ENCODE measurements around the gene MYO9A.
"Not testable (repeated sequence)": the region's sequence is repeated elsewhere in the genome, so short reads cannot be mapped to it uniquely, and the experiment has no call there.

Gene MYO9A

DNA sequence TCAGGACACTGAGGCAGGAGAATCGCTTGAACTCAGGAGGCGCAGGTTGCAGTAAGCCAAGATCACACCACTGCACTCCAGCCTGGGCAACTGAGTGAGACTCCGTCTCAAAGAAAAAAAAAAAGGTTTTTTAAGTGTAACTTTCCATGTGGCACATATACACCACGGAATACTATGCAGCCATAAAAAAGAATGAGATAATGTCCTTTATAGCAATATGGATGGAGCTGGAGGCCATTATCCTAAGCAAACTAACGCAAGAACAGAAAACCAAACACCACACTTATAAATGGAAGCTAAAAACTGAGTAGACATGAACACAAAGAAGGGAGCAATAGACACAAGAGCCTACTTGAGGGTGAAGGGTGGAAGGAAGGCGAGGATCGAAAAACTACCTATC lies 64.7 kb downstream of the MYO9A start:
- not testable (repeated sequence) for FAIRE-seq; DNase-seq (ENCODE audit: insufficient read length, low spot score)

DNA sequence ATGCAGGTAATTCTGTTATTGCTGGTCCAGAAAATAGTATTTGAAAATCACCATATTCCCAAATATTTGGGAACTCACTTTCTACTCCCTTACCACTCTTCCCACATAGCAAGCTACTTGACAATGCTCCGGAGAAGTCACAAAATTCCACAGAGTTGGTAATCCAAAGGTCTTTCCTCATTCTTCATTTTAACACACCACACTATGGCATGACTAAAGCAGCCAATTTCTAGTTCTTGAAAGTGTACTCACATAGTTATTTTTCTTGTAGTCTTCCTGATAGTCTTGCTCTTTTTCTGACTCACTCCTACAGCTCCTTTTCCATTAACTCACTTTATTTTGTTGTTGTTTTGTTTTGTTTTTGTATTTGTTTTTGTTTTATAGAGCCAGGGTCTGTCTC lies 67.2 kb downstream of the MYO9A start:
- DNase-seq (ENCODE audit: insufficient read length, low spot score) = no peak
- no peak for FAIRE-seq

DNA sequence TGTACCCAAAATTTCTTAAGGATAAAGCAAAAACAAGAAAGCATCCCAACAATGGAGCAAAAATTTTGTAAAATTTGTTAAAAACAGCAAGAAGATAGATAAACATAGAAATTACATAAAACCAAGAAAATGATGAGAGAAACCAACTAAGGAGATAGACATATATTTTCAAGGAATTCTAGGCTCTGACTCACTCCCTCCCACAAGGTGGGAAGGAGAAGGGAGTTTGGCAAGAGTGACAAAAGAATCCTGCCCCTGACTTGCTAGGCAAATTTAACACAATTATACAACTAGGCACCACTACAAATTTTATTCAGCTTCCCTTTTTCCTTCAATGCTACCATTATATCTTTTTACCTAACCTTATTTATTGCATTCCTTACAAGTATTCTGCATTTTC lies 70.9 kb downstream of the MYO9A start:
- FAIRE-seq = no peak
- no peak for DNase-seq (ENCODE audit: insufficient read length, low spot score)

DNA sequence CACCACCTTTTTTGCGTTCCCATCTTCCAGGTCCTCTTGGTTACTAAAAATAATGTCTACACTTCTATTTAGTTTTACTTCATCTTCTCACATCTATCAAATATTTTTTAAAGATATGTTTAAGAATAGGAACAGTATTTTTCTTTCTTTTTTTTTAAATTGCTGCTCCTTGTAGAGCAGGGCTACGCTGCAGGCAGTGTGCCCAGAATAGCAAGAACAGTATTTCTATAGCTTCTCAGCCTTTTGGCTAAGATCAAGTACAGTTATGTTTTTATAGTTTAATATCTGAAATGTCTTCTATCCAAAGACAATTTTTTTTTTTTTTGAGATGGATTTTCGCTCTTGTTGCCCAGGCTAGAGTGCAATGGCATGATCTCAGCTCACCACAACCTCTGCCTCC lies 73.0 kb downstream of the MYO9A start:
- DNase-seq (ENCODE audit: insufficient read length, low spot score) = no peak
- FAIRE-seq = no peak

DNA sequence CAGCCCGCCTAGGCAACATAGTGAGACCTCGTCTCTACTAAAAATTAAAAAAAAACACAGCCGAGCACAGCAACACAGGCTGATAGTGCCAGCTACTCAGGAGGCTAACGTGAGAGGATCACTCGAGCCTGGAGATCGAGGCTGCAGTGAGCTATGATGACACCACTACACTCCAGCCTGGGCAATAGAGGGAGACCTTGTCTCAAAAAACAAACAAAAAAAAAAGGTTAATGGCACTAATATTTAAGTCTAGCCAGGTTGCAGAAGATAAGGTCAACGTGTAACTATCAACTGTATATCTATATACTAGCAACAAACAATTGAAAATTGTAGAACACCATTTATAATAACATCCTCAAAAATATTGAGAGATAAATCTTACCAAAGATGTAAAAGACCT lies 75.1 kb downstream of the MYO9A start:
- DNase-seq (ENCODE audit: insufficient read length, low spot score) (no peak), FAIRE-seq (no peak)

DNA sequence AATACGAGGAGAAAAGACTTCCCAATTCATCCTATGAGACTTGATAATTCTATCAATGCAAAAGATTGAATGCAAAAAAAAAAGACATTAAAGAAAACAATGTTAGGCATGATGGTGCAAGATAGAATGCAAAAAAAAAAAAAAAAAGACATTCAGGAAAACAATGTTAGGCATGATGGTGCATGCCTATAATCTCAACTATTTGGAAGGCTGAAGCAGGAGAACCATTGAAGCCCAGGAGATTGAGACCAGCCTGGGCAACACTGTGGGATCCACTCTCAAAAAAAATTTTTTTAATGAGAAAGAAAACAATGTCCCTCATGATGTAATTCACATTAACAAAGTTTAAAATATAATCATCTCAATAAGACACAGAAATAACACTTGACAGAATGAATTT lies 75.9 kb downstream of the MYO9A start:
- FAIRE-seq = no peak
- no peak for DNase-seq (ENCODE audit: insufficient read length, low spot score)

DNA sequence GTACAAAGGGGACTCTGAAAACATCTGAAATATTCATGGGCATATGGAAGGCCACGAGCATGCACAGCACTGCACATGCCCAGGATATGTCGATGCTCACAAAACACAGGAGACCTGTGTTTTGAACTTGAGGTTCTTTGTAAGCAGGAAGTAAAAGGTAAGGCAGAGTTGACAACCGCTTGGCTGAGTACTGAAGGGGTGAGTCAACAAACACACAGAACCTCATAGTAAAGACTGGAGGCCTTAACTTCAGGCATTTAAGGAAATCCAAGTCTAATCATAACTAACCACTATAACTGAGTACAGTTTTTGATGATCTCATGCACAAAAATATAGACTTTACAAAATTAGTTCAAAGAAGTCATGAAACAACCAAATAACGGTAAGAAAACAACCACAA lies 80.6 kb downstream of the MYO9A start:
- no peak for FAIRE-seq

DNA sequence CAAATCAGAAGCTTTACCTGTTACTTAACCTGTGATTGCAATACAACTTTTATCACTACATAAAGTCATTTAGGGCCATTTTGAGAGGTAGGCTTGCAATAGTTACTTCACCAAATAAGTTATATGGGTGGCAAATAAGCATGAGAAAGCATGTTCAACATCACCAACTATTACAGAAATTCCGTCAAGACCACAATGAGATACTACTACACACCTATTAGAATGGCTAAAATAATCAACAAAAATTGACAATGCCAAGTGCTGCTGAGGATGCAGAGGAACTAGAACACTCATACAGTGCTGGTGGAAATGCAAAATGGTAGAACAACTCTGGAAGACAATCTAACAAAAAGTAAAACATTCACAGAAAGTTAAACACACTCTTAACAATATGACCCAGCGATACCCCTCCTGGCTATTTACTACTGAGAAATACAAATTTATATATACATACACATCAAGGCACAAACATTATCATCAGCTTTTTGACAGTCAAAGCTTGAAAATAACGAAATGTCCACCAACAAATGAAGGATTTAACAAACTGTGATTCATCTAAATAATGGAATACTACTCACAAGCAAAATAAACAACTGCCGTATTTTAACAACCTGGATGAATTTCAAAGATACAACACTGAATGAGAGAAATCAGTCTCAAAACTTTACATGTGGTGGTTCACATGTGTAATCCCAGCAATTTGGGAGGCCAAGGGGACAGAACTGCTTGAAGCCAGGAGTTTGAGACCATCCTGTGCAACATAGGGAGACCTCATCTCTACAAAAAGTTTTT lies 82.9 kb downstream of the MYO9A start:
- DNase-seq (ENCODE audit: insufficient read length, low spot score) = no peak
- FAIRE-seq = no peak

More for the DNA sequence above, 80.6 kb downstream of the MYO9A start:
- DNase-seq (ENCODE audit: insufficient read length, low spot score) = no peak

DNA sequence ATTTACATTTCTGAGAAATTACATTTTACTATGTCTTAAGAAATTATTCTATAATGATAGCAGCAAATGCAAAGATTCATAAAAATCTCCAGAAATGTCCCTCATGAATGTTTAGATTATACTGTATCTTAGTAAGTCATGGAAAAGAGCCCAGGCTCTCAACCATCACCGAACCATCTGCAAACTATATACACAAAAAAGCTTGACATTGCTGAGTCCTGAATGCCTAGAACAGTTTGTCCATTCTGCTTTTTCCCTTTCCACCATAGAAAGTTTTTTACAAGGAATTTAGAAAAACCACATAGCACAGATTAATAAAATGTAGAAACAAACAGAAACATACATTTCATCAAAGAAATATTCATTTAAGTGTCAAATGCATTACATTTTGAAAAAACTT lies 83.6 kb downstream of the MYO9A start:
- FAIRE-seq = no peak

DNA sequence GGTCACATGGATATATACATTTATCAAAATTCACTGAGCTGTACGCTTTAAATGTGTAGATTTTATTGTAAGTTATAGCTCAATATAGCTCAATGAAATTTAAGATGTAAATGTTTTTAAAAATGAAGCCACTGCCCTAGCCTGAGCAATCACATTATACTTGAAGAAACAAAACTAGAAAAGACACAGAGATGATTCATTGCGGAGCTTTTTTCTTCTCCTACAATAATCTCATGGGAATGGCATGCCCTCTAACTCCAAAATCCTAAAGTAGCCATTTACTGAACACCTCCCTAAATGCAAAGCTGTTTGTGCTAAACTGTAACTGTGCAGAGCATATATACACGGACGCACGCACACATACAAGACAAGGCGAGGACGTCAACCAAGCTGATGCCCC lies 84.2 kb downstream of the MYO9A start:
- DNase-seq (ENCODE audit: insufficient read length, low spot score) (no peak), FAIRE-seq (no peak)

More for the DNA sequence above, 83.6 kb downstream of the MYO9A start:
- no peak for DNase-seq (ENCODE audit: insufficient read length, low spot score)

DNA sequence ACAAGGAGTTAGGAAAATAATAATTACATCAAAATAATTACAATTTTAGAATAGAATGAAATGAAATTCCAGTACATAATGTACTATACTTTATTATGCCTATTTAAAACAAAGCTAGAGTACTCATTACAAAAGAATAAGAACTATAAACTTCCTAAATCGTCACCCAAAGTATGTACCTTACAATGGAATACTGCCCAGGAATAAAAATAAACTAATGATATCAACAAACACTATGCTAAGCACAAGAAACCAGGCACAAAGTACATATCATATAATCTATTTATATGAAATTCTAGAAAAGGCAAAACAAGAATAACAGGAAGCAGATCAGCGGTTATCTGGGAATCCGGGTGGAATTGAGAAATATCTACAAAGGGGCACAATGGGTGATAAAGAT lies 84.7 kb downstream of the MYO9A start:
- FAIRE-seq (no peak), DNase-seq (ENCODE audit: insufficient read length, low spot score) (no peak)

DNA sequence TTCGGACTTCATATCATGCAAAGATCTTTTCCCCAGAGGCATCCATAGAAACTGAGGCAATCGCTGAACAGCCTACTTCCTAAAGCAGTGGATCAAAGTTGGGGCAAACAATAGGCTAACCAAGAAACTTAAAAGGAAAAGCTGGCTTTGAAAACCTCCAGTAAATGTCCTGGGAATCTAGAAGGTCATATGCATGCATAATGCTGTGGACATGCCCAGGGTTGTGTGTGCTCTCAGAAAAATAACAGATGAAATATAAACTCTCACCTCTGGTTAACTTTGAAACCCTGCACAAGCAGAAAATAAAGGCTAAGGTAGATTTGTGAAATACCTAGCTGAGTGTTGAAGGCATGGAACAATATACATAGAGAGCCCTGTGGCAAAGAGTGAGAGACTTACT lies 96.3 kb downstream of the MYO9A start:
- DNase-seq (ENCODE audit: insufficient read length, low spot score) (no peak), FAIRE-seq (no peak)

DNA sequence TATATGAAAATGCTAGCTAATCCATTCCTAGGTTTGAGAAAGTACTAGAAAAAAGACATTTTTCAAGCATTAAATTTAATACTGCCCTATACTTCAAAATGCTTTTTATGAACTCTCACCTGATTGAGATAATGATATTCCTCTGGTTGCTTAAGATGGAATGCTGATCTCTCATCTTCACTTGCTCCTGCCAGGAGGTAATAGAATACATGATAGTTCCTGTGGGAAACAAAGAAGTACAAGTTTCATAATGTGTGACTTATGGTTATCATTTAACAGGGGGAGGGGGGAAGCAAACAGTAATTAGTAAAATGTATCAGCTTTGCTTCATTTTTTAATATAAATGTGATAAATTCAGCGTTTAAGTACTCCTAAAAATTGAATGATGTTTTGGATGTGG lies 97.2 kb downstream of the MYO9A start:
- FAIRE-seq = no peak
- DNase-seq (ENCODE audit: insufficient read length, low spot score) = no peak

DNA sequence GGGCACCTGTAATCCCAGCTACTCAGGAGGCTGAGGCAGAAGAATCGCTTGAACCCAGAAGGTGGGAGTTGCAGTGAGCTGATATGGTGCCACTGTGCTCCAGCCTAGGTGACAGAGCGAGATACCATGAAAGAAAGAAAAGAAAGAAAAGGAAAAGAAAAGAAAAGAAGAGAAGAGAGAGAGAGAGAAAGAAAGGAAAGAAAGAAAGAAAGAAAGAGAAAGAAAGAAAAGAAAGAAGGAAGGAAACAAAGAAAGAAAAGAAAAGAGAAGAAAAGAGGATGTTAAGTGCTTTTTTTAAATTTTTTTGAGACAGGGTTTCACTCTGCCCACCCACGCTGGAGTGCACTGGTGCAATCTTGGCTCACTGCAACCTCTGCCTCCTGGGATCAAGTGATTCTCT lies 103.4 kb downstream of the MYO9A start:
- FAIRE-seq; DNase-seq (ENCODE audit: insufficient read length, low spot score): not testable (repeated sequence)

DNA sequence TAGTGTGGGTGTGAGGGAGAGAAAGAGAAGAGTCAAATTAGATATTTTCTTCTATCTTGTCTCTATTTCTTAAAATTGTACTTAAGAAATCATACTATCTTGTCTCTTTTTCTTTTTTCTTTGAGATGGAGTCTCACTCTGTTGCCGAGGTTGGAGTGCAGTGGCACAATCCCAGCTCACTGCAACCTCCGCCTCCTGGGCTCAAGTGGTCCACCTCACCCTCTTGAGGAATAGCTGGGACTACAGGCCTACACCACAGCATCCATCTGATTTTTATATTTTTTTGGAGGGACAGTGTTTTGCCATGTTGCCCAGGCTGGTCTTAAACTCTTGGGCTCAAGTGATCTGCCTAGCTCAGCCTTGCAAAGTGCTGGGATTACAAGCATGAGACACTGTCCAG lies 104.2 kb downstream of the MYO9A start:
- no peak for FAIRE-seq
- no peak for DNase-seq (ENCODE audit: insufficient read length, low spot score)

DNA sequence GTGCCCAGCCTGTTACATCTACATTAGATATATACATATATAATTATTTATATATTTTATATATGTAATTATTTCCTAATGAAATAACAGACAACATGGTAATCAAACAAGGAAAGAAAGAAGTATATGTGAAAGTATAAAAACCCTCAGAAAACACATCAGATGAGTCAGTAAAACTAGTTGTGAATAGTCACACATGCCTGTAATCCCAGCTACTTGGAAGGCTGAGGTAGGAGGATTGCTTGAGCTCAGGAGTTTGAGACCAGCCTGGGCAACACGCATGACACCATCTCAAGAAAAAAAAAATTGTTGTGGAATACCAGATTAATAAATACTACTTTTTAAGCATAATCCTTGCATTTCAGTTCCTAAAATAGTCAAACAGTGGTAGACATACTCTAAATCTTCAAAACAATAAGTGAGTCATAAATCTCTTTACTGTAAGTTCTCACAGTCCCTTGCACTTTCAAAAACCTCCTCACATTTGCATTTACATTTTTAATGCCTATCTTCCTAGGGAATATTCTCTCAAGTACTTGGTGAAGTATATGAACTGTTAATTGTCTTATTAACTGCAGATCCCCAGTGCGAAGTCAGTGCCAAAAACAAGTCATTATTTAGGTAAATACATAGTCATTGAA lies 106.5 kb downstream of the MYO9A start:
- no peak for FAIRE-seq
- no peak for DNase-seq (ENCODE audit: insufficient read length, low spot score)

DNA sequence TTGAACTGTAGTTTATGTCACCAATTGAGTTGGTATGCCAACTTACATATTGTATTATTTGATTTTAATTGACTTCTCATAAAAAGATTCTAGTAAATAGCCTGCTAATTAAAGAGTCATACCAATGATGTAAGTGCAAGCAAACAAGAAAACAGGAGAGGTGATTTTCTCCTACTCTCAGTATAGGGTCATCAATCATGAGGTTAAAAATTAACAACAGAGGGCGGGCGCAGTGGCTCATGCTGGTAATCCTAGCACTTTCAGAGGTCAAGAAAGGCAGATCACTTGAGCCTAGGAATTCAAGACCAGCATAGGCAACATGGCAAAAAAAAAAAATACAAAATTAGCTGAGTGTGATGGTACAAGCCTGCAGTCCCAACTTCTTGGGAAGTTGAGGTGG lies 108.7 kb downstream of the MYO9A start:
- FAIRE-seq (peak; percentile 90), DNase-seq (ENCODE audit: insufficient read length, low spot score) (no peak)

DNA sequence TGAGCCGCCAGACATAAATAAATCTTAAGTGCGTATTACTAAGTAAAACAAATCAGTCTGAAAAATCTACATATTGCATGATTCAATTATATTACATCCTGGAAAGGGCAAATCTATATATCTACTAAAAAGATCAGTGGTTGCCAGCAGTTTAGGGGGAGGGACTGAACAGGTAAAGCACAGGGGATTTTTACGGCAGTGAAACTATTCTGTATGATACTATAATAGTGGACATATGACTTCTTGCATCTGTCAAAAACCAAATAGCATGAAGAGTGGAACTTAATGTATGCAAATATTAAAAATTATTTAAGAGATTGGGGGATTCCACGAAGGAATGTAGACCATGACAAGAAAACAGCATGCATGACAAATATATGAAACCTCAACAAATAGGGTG lies 111.6 kb downstream of the MYO9A start:
- DNase-seq (ENCODE audit: insufficient read length, low spot score) = no peak
- FAIRE-seq = no peak

DNA sequence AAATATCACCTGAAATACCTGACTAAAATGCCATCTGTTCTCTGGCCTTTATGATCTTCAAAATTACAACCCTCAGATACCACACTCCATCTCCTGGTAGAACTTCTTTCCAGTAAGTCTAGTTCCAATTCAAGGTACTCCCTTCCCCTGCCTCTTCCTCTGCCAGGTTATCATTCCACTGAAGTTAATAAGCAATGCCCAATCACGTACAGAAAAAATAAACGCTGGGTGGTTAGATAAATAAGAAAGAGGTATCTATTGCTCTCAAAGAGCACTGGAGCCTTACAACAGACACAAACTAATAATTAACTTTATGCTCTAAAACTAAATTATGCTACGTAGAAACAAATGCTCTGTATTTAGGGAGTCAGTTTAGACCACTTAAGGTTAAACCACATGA lies 112.5 kb downstream of the MYO9A start:
- no peak for DNase-seq (ENCODE audit: insufficient read length, low spot score)
- no peak for FAIRE-seq

DNA sequence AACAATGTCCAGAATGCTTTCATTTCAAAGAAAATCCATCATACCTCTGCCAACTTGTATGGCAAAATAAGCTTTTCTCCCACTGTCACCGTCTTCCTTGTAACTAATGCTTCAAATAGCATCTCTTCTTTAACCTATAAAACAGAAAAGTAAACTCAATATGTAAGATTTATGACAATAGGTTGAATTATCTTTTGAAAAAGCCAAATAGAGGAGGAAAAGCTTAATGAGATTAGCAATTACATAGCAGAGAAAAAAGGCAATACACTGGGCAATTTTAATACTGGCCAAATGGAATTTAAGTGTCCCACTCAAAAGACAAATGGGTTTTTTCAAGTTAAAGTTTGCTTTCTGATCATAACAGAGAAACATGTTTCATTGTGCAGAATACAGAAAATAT lies 118.1 kb downstream of the MYO9A start:
- FAIRE-seq = no peak
- no peak for DNase-seq (ENCODE audit: insufficient read length, low spot score)

DNA sequence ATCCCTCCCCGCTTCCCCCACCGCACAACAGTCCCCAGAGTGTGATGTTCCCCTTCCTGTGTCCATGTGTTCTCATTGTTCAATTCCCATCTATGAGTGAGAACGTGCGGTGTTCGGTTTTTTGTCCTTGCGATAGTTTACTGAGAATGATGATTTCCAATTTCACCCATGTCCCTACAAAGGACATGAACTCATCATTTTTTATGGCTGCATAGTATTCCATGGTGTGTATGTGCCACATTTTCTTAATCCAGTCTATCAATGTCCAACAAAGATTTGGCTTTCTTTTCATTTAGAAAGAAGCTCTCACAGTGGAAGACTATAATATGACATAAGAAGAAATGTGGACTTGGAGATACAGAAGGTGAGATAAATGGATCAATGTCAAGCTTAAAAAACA lies 119.2 kb downstream of the MYO9A start:
- not testable (repeated sequence) for FAIRE-seq; DNase-seq (ENCODE audit: insufficient read length, low spot score)

DNA sequence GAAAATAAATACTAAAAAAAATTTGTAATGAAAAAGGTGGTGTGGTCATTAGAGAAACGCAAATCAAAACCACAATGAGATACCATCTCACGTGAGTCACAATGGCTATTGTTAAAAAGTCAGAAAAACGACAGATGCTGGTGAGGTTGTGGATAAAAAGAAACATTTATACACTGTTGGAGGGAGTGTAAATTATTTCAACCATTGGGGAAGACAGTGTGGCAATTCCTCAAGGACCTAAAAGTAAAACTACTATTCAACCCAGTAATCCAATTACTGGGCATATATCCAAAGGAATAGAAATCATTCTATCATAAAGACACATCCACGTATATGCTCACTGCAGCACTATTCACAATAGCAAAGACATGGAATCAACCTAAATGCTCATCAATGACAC lies 120.3 kb downstream of the MYO9A start:
- FAIRE-seq (no peak), DNase-seq (ENCODE audit: insufficient read length, low spot score) (no peak)

DNA sequence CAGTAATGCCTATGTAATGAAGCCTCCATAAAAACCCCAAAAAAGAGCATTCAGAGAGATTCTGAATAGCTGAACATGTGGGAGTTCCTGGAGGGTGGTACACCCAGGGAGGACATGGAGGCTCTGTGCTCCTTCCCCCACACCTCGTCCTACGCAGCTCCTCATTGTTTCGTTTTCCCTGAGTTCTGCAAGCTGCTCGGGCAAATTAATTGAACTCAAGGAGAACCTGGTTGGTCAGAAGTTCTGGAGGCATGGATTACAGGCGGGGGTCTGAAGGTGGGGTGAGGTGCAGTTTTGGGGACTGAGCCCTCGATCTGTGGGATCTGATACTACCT lies 142.2 kb downstream of the MYO9A start:
- DNase-seq (ENCODE audit: insufficient read length, low spot score) = no peak
- no peak for FAIRE-seq
